Stimulated activated CD4-positive, alpha-beta T cell treated with anti-CD3 and anti-CD28 coated beads, TNF-alpha, amount 100 ng/mL, for 48 hours (primary cell): ENCODE results near the gene PAK1.

Experiments used
- DNase-seq, 3 donors: peaks; one replicate each; pipeline ENCODE4 v3.0.0-alpha.2; 2020; ENCODE audit warnings: low read depth in 3 of 3

The PAK1 gene

GRCh38 chr11:77308838-77309237 lies 165.1 kb downstream of the PAK1 start:
- no peak for DNase-seq

- DNase-seq = no peak
These were observed 170.6 kb downstream of the PAK1 start for GRCh38 chr11:77303328-77303727.

- no peak for DNase-seq
These were observed 171.1 kb downstream of the PAK1 start for GRCh38 chr11:77302752-77303151.

- DNase-seq = no peak
These were observed 172.4 kb downstream of the PAK1 start, which contains the start of gene GDPD4 for GRCh38 chr11:77301510-77301909. GDPD4 (minus strand) TSS chr11:77301686; CDS start chr11:77285137, 16,549 bp downstream.

- no peak for DNase-seq
These were observed 173.2 kb downstream of the PAK1 start for GRCh38 chr11:77300695-77301094.

GRCh38 chr11:77300028-77300427 lies 173.9 kb downstream of the PAK1 start:
- DNase-seq = peak in 1 of 3 donors; percentile 4

GRCh38 chr11:77299528-77299993 lies 174.3 kb downstream of the PAK1 start:
- no peak for DNase-seq

- no peak for DNase-seq
These were observed 179.9 kb downstream of the PAK1 start for GRCh38 chr11:77294040-77294439.

- DNase-seq = no peak
These were observed 184.2 kb downstream of the PAK1 start for GRCh38 chr11:77289737-77290136.

- no peak for DNase-seq
These were observed 186.2 kb downstream of the PAK1 start for GRCh38 chr11:77287615-77288273.

- no peak for DNase-seq
These were observed 186.8 kb downstream of the PAK1 start for GRCh38 chr11:77287136-77287535.

GRCh38 chr11:77284476-77285468 lies 189.1 kb downstream of the PAK1 start:
- DNase-seq = no peak

- DNase-seq = no peak
These were observed 190.8 kb downstream of the PAK1 start for GRCh38 chr11:77283101-77283500.

GRCh38 chr11:77278595-77279506 lies 195.0 kb downstream of the PAK1 start:
- DNase-seq = no peak

- DNase-seq = no peak
These were observed 197.6 kb downstream of the PAK1 start for GRCh38 chr11:77276271-77276670.
